ENCODE measurements around the gene SLC35F3.

Gene SLC35F3

GRCh38 chr1:234212764-234213657 lies 308.5 kb downstream of the SLC35F3 start:
- Mint-ChIP-seq H3K27me3 (peaks cover 17% of the 10 kb centered on the region), H3K4me3 (peak overlapping the region; percentile 78 to 93), H3K9me3 (peaks cover 0 to 7% of the 10 kb centered on the region in 2 donors), H3K4me1 (peaks cover 50% of the 10 kb centered on the region), H3K27ac (no peak overlapping the region)
- ATAC-seq = peak; percentile 75
- DNase-seq = peak; percentile 41 to 45

- peaks cover 52% of the 10 kb centered on the region for H3K4me1 Mint-ChIP-seq
- DNase-seq (no peak), ATAC-seq (no peak)
- peaks cover 17% of the 10 kb centered on the region for H3K27me3 Mint-ChIP-seq
- peak overlapping the region; percentile 78 to 93 for H3K4me3 Mint-ChIP-seq
- peaks cover 0 to 7% of the 10 kb centered on the region in 2 donors for H3K9me3 Mint-ChIP-seq
- H3K27ac Mint-ChIP-seq = peak overlapping the region in 1 of 2 donors; percentile 36
Measured at GRCh38 chr1:234213658-234214128, 309.2 kb downstream of the SLC35F3 start.

- DNase-seq = peak; percentile 31 to 59
- H3K9me3 Mint-ChIP-seq = peaks cover 0 to 7% of the 10 kb centered on the region in 2 donors
- peak; percentile 70 for ATAC-seq
- H3K4me1 Mint-ChIP-seq = peaks cover 52% of the 10 kb centered on the region
- H3K27me3 Mint-ChIP-seq = peaks cover 17% of the 10 kb centered on the region
- H3K4me3 Mint-ChIP-seq = peak overlapping the region; percentile 78 to 93
- peak overlapping the region in 1 of 2 donors; percentile 62 for H3K27ac Mint-ChIP-seq
Measured at GRCh38 chr1:234214129-234214910, 309.8 kb downstream of the SLC35F3 start.

- Mint-ChIP-seq H3K4me1 (peaks cover 52% of the 10 kb centered on the region), H3K27ac (peak overlapping the region in 1 of 2 donors; percentile 62)
- no peak for ATAC-seq
Measured at GRCh38 chr1:234214911-234215892, 310.7 kb downstream of the SLC35F3 start.

GRCh38 chr1:234216116-234216703 lies 311.7 kb downstream of the SLC35F3 start:
- ATAC-seq (peak; percentile 12), DNase-seq (peak in 1 of 2 donors; percentile 17)
- H3K27me3 Mint-ChIP-seq = peaks cover 7% of the 10 kb centered on the region
- H3K9me3 Mint-ChIP-seq = no peaks in the 10 kb centered on the region
- H3K27ac Mint-ChIP-seq = peak overlapping the region in 1 of 2 donors; percentile 49
- H3K4me1 Mint-ChIP-seq = peaks cover 52% of the 10 kb centered on the region
- H3K4me3 Mint-ChIP-seq = peak overlapping the region; percentile 41 to 93

More at GRCh38 chr1:234214911-234215892, 310.7 kb downstream of the SLC35F3 start:
- Mint-ChIP-seq H3K9me3 (peaks cover 0 to 4% of the 10 kb centered on the region in 2 donors), H3K4me3 (peak overlapping the region; percentile 54 to 93), H3K27me3 (peaks cover 13% of the 10 kb centered on the region)
- no peak for DNase-seq

GRCh38 chr1:234217316-234217840 lies 312.9 kb downstream of the SLC35F3 start:
- H3K27me3 Mint-ChIP-seq = peaks cover 7% of the 10 kb centered on the region
- no peaks in the 10 kb centered on the region for H3K9me3 Mint-ChIP-seq
- H3K27ac Mint-ChIP-seq = peak overlapping the region; percentile 7 to 65
- ATAC-seq (no peak), DNase-seq (no peak)
- H3K4me1 Mint-ChIP-seq = peaks cover 44% of the 10 kb centered on the region
- H3K4me3 Mint-ChIP-seq = peak overlapping the region; percentile 2 to 93

GRCh38 chr1:234218078-234218477 lies 313.6 kb downstream of the SLC35F3 start:
- no peak for DNase-seq
- H3K4me3 Mint-ChIP-seq = peak overlapping the region in 1 of 2 donors; percentile 93
- ATAC-seq = no peak
- peaks cover 7% of the 10 kb centered on the region for H3K27me3 Mint-ChIP-seq
- H3K27ac Mint-ChIP-seq = peak overlapping the region in 1 of 2 donors; percentile 7
- H3K4me1 Mint-ChIP-seq = peaks cover 38% of the 10 kb centered on the region
- no peaks in the 10 kb centered on the region for H3K9me3 Mint-ChIP-seq

GRCh38 chr1:234219711-234220110 lies 315.2 kb downstream of the SLC35F3 start:
- Mint-ChIP-seq H3K9me3 (no peaks in the 10 kb centered on the region), H3K27me3 (peaks cover 7% of the 10 kb centered on the region), H3K27ac (no peak overlapping the region), H3K4me3 (no peak overlapping the region), H3K4me1 (peaks cover 29% of the 10 kb centered on the region)
- DNase-seq = no peak
- no peak for ATAC-seq

GRCh38 chr1:234221601-234222000 lies 317.1 kb downstream of the SLC35F3 start:
- no peak for ATAC-seq
- peaks cover 23% of the 10 kb centered on the region for H3K4me1 Mint-ChIP-seq
- H3K27ac Mint-ChIP-seq = no peak overlapping the region
- H3K9me3 Mint-ChIP-seq = no peaks in the 10 kb centered on the region
- no peak overlapping the region for H3K4me3 Mint-ChIP-seq
- DNase-seq = no peak
- H3K27me3 Mint-ChIP-seq = no peaks in the 10 kb centered on the region

GRCh38 chr1:234222561-234223280 lies 318.2 kb downstream of the SLC35F3 start:
- ATAC-seq = no peak
- Mint-ChIP-seq H3K4me3 (no peak overlapping the region), H3K27me3 (no peaks in the 10 kb centered on the region), H3K4me1 (peaks cover 19% of the 10 kb centered on the region), H3K27ac (no peak overlapping the region), H3K9me3 (no peaks in the 10 kb centered on the region)
- DNase-seq = no peak

- Mint-ChIP-seq H3K27ac (no peak overlapping the region), H3K27me3 (no peaks in the 10 kb centered on the region), H3K4me3 (no peak overlapping the region), H3K4me1 (peaks cover 38% of the 10 kb centered on the region), H3K9me3 (no peaks in the 10 kb centered on the region)
- ATAC-seq = no peak
- no peak for DNase-seq
Measured at GRCh38 chr1:234226113-234226818, 321.8 kb downstream of the SLC35F3 start.

GRCh38 chr1:234226819-234227165 lies 322.3 kb downstream of the SLC35F3 start:
- Mint-ChIP-seq H3K4me1 (peaks cover 39% of the 10 kb centered on the region), H3K27ac (no peak overlapping the region), H3K4me3 (no peak overlapping the region), H3K9me3 (no peaks in the 10 kb centered on the region), H3K27me3 (no peaks in the 10 kb centered on the region)
- DNase-seq = no peak
- ATAC-seq = no peak

Data from stimulated activated naive CD8-positive, alpha-beta T cell treated with anti-CD3 and anti-CD28 coated beads, Interleukin-15, amount 100 ng/mL, for 72 hours (primary cell).